NT2/D1 (cell line): ENCODE measurements around the gene SWI5.
"Not testable (repeated sequence)": the region's sequence is repeated elsewhere in the genome, so short reads cannot be mapped to it uniquely, and the experiment has no call there.

Experiments used
- DNase-seq: peaks from one replicate; pipeline ENCODE4 v3.0.0-alpha.2; 2011; ENCODE audit warnings: low read depth, low spot score
- H3K27me3 ChIP-seq: 2 replicates; pipeline ENCODE4 v1.6.0; 2011; ENCODE audit warnings: mild to moderate bottlenecking; ENCODE audit not compliant: insufficient read length, insufficient read depth
- H3K36me3 ChIP-seq: 2 replicates; pipeline ENCODE4 v1.6.1; 2011; ENCODE audit warnings: mild to moderate bottlenecking, low read length, mixed read lengths; ENCODE audit not compliant: insufficient read depth, insufficient read length
- H3K4me1 ChIP-seq: 2 replicates; pipeline ENCODE4 v1.5.1; 2011; ENCODE audit not compliant: insufficient read depth, insufficient read length
- H3K4me3 ChIP-seq: 2 replicates; pipeline ENCODE4 v1.5.1; 2011; ENCODE audit warnings: low read depth; ENCODE audit not compliant: insufficient read length
- H3K9ac ChIP-seq: 2 replicates; pipeline ENCODE4 v1.6.0; 2011; ENCODE audit warnings: low read depth; ENCODE audit not compliant: insufficient read length
- H3K9me3 ChIP-seq: 2 replicates; pipeline ENCODE4 v1.5.1; 2011; ENCODE audit warnings: mild to moderate bottlenecking, low read length; ENCODE audit not compliant: insufficient read depth
- SUZ12 ChIP-seq: IDR thresholded peaks from 2 replicates; pipeline ENCODE4 v1.6.1; 2011; ENCODE audit not compliant: insufficient read length, insufficient read depth; ENCODE audit errors: extremely low read depth
- YY1 ChIP-seq: IDR thresholded peaks from 2 replicates; pipeline ENCODE4 v1.6.1; 2011; ENCODE audit not compliant: insufficient read length, insufficient read depth
- ZNF274 ChIP-seq: IDR thresholded peaks from 2 replicates; pipeline ENCODE4 v1.6.1; 2011; ENCODE audit warnings: mild to moderate bottlenecking, low read depth, low read length

The SWI5 gene

DNA sequence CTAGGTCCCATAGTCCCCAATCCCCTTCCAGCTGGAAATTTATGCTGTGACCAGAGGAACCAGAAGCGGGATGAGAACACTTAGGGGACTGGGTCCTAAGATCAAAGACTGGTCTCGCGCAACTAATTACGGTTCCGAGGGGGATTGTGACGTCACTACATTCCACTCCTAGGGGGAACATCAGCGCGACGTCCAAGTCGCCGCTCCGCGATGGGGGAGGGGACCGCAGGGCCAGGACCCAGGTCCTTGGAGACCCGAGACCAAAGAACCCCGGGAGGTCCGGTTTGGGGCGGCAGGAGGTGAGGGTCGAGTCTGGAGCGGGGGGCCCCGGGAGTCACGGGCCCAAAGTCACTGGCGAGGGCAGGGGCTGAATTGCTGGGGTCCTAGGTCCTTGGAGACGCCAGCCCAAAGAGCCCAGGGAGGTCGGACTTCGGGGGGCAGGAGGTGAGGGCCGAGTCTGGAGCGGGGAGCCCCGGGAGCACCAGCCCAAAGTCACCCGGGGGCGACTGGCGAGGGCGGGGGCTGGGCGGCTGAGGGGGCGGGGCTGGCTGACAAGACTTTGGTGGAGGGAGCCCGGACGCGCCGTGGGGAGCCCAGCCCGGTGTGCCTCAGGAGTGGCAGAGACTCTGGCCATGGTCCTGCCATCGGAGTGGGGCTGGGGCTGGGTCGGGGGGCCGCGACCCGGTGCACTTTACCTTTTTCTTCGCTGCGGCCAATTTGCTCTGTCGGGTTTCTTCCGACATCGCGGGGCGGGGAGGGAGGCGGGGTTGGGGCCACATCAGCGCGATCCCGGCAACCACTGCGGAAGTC, 673 bp upstream of the SWI5 start, which contains the start of gene GOLGA2:
Gene GOLGA2, minus strand, starts transcription at position 810 of the 810 bp plus-strand sequence. Its CDS starts 31 bp downstream, at position 779.
- no peak for TF ChIP-seq ZNF274
- no peak for TF ChIP-seq SUZ12
- no peak for TF ChIP-seq YY1

DNA sequence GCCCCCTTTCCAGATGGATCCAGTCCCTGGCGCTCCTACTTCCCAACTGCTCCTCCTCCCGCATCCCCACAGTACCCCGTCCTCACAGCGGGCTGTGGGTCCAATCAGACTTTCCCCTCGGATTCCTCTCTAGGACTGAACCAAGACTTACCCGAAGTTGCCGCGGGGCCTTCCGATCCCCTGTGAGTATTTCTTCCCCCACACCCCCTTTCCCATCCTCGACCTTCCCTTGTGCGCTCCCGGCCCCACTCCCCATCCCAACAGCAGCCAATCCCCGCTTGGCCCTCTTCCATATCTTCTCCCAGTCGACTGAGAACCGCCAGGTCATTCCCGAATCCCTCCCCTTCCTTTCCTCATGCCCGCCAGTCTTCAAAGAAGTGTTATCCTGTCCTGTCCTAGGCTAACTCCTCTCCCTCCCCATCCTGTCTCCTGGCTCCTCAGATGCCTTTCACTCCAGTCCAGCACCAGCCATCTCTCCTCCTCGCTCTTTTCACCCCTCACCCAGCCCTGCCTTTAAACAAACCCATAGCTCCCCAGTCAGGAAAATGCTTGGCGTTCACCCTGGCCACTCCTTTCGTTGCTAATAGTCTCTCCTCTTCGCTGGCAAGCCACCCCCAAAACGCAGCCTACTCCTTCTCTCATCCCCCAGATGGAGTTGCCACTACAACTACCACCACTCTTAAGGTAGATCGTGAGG, 646 bp downstream of the SWI5 start:
- Histone ChIP-seq H3K9ac (peak overlapping the region; percentile 96), H3K27me3 (no peaks in the 10 kb centered on the region), H3K36me3 (peaks cover 33% of the 10 kb centered on the region), H3K4me3 (peak overlapping the region; percentile 78), H3K4me1 (peaks cover 13% of the 10 kb centered on the region), H3K9me3 (no peaks in the 10 kb centered on the region)
- no peak for DNase-seq
- TF ChIP-seq SUZ12 = no peak
- TF ChIP-seq ZNF274 = no peak
- no peak for TF ChIP-seq YY1

More for the DNA sequence above, 673 bp upstream of the SWI5 start, which contains the start of gene GOLGA2:
- Histone ChIP-seq H3K9me3 (no peaks in the 10 kb centered on the region), H3K9ac (peak within 1 kb of the TSS; percentile 96), H3K27me3 (no peaks in the 10 kb centered on the region), H3K4me1 (peaks cover 16% of the 10 kb centered on the region), H3K4me3 (peak within 1 kb of the TSS; percentile 85), H3K36me3 (peaks cover 46% of the 10 kb centered on the region)
- no peak for DNase-seq

DNA sequence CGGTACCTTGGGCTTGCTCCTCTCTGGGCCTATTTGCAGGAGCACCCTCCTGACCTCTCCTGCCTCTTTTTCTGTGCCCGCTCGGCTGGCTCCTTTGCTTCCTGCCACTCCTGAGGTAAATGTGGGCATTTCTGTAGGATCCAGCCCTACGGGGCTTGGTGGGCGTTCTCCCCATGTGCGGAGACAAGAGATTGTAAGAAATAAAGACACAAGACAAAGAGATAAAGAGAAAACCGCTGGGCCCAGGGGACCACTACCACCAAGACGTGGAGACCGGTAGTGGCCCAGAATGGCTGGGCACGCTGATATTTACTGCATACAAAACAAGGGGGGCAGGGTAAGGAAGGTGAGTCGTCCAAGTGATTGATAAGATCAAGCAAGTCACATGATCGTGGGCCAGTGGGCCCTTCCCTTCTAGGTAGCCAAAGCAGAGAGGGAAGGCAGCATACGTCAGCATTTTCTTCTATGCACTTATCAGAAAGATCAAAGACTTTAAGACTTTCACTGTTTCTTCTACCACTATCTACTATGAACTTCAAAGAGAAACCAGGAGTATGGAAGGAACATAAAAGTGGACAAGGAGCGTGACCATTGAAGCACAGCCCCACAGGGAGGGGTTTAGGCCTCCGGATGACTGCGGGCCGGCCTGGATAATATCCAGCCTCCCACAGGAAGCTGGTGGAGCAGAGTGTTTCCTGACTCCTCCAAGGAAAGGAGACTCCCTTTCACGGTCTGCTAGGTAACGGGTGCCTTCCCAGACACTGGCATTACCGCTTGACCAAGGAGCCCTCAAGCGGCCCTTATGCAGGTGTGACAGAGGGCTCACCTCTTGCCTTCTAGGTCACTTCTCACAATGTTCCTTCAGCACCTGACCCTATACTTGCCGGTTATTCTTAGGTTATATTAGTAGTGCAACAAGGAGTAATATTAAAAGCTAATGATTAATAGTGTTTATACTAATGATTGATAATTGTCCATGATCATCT, 3.3 kb downstream of the SWI5 start:
- not testable (repeated sequence) for H3K27me3 ChIP-seq, DNase-seq, H3K9me3 ChIP-seq, H3K4me3 ChIP-seq, H3K36me3 ChIP-seq
- Histone ChIP-seq H3K9ac (peak overlapping the region; percentile 56), H3K4me1 (peaks cover 17% of the 10 kb centered on the region)

DNA sequence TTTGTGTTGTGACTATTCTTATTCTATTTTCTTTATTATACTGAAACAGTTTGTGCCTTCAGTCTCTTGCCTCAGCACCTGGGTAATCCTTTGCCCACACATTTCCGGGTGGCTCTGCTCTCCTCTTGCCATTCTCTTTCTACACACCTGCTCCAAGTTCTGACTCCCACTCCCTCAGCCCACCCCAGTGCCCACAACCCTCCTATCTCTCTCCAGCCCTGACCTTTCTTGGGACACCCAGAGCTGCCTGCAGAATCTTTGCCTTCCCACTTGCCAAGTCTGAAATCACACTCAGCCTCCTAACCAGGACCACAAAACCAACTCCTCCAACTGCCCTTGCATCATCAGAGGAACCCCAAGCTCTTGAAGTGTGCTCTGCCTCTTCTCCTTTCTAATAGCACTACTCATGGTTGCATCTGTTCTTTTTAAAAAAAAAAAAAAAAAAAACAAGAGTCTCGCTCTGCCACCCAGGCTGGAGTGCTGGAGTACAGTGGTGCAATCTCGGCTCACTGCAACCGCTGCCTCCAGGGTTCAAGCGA, 4.1 kb downstream of the SWI5 start:
- Histone ChIP-seq H3K36me3 (peaks cover 8% of the 10 kb centered on the region), H3K4me3 (no peak overlapping the region), H3K27me3 (no peaks in the 10 kb centered on the region), H3K9ac (no peak overlapping the region), H3K9me3 (no peaks in the 10 kb centered on the region), H3K4me1 (peaks cover 17% of the 10 kb centered on the region)
- DNase-seq = no peak
- no peak for TF ChIP-seq ZNF274
- TF ChIP-seq YY1 = no peak
- TF ChIP-seq SUZ12 = no peak

DNA sequence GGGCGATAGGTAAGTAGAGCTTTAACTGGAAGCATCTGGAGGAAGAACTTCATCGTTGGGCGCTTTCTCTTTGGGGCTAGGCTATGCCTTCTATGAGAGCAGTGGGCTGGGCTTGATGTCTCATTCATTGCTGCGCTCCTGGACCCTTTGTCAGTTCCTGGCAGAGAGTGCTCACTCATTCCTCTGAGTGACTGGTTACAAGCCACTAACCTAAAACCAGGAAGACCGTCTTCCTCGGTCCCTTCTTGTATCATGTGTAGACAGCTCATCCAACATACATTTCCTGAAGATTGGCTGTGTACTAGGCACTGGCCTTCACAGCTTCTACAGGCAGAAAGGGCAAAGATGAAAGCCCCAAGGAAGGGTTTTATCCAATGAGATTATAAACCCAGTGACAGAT, 6.4 kb downstream of the SWI5 start:
- H3K4me1 ChIP-seq = peaks cover 11% of the 10 kb centered on the region
- peaks cover 23% of the 10 kb centered on the region for H3K36me3 ChIP-seq
- H3K9me3 ChIP-seq = no peaks in the 10 kb centered on the region
- H3K4me3 ChIP-seq = no peak overlapping the region
- no peak for DNase-seq
- TF ChIP-seq YY1 = no peak
- TF ChIP-seq SUZ12 = no peak
- TF ChIP-seq ZNF274 = no peak
- H3K27me3 ChIP-seq = no peaks in the 10 kb centered on the region
- no peak overlapping the region for H3K9ac ChIP-seq

DNA sequence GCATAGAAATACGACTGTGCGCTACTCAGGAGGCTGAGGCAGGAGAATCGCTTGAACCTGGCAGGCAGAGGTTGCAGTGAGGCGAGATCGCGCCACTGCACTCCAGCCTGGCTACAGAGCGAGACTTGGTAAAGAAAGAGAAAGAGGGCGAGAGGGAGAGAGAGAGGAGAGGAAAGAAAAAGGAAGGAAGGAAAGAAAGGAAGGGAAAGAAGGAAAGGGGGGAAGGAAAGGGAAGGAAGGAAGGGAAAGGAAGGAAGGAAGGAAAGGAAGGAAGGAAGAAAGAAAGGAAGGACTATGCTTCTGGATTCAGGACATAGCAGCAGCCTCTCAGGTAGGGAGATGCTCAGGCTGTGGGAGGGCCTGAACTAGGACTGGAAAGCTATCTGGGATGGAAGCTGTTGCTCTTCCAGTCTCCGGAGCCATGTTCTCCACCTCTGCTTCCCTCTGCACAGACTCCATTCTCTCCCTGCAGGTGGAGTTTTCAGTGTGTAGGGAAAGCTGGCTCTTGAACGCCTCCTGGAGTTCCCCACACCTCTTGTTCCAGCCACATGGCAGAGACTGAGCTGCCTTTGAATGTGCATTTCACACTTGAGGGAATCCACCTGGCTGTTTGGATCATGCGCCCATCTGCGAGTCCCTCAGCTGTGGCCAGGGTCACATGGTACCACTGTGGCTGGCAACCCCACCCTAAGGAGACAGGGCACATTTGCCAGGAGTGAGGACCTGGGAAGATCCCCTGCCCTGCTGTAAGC, 9.1 kb downstream of the SWI5 start:
- Histone ChIP-seq H3K36me3 (peaks cover 32% of the 10 kb centered on the region), H3K9ac (no peak overlapping the region), H3K4me1 (peaks cover 6% of the 10 kb centered on the region), H3K4me3 (no peak overlapping the region), H3K9me3 (no peaks in the 10 kb centered on the region), H3K27me3 (no peaks in the 10 kb centered on the region)
- TF ChIP-seq ZNF274 (no peak), YY1 (no peak), SUZ12 (no peak)
- DNase-seq = no peak
